GM23338 (cell line): ENCODE measurements around the gene MRPL23. TPM values are rescaled to one million over a fixed set of nuclear protein-coding genes. Genes with fewer than 3 reads are reported as not detected.

Experiments used
- ATAC-seq: fragments of 200-7000 bp; cut with Tn5 transposase; 3 replicates; pipeline ENCODE4 v1.9.1; 2020
- DNase-seq: peaks from one replicate; pipeline ENCODE4 v3.0.0-alpha.2; 2015; ENCODE audit warnings: low spot score
- H2AFZ ChIP-seq: fragments of 200-600 bp; sonication (generic); 2 replicates; pipeline ENCODE4 v1.8.0; 2016; ENCODE audit warnings: antibody characterized with exemption, mild to moderate bottlenecking, moderate library complexity
- H3F3A ChIP-seq: fragments of 200-600 bp; sonication (generic); replicated peaks from 2 replicates; pipeline ENCODE4 v1.8.0; 2017; ENCODE audit warnings: antibody characterized with exemption, mixed run types, low read depth
- H3K27ac ChIP-seq: fragments of 200-600 bp; sonication (generic); 2 replicates; pipeline ENCODE4 v1.6.1; 2016; ENCODE audit warnings: low read depth
- H3K27me3 ChIP-seq: fragments of 200-600 bp; sonication (generic); 2 replicates; pipeline ENCODE4 v1.8.0; 2016; ENCODE audit warnings: mild to moderate bottlenecking, mixed run types, moderate library complexity; ENCODE audit not compliant: insufficient read depth
- H3K36me3 ChIP-seq: fragments of 200-600 bp; sonication (generic); 2 replicates; pipeline ENCODE4 v1.8.0; 2016; ENCODE audit warnings: mild to moderate bottlenecking; ENCODE audit not compliant: insufficient read depth
- H3K4me1 ChIP-seq: fragments of 200-600 bp; sonication (generic); 2 replicates; pipeline ENCODE4 v1.8.0; 2016; ENCODE audit warnings: mild to moderate bottlenecking, moderate library complexity; ENCODE audit not compliant: insufficient read depth
- H3K4me2 ChIP-seq: fragments of 200-600 bp; sonication (generic); 2 replicates; pipeline ENCODE4 v1.7.1; 2017; ENCODE audit warnings: mixed run types
- H3K4me3 ChIP-seq: fragments of 200-600 bp; sonication (generic); 2 replicates; pipeline ENCODE4 v1.6.1; 2016; ENCODE audit warnings: mixed run types
- H3K79me2 ChIP-seq: fragments of 200-600 bp; sonication (generic); replicated peaks from 2 replicates; pipeline ENCODE4 v1.8.0; 2017; ENCODE audit warnings: mild to moderate bottlenecking; ENCODE audit not compliant: insufficient read depth
- H3K9me2 ChIP-seq: fragments of 200-600 bp; sonication (generic); 2 replicates; pipeline ENCODE4 v1.8.0; 2017; ENCODE audit not compliant: insufficient read depth
- H4K20me1 ChIP-seq: fragments of 200-600 bp; sonication (generic); replicated peaks from 2 replicates; pipeline ENCODE4 v1.8.0; 2017; ENCODE audit warnings: mild to moderate bottlenecking; ENCODE audit not compliant: insufficient read depth
- H3K27ac Mint-ChIP-seq: 2 replicates; pipeline ENCODE4 v1.8.0; 2020; ENCODE audit warnings: inconsistent platforms, mild to moderate bottlenecking, moderate library complexity, mixed read lengths
- H3K27me3 Mint-ChIP-seq: 3 replicates; pipeline ENCODE4 v1.8.0; 2022; ENCODE audit warnings: low read depth, mild to moderate bottlenecking, moderate library complexity, mixed read lengths, inconsistent platforms; ENCODE audit not compliant: insufficient read depth, poor library complexity
- H3K36me3 Mint-ChIP-seq: 3 replicates; pipeline ENCODE4 v1.8.0; 2021; ENCODE audit warnings: low read depth, mild to moderate bottlenecking, inconsistent platforms, moderate library complexity, mixed read lengths
- H3K4me1 Mint-ChIP-seq: 3 replicates; pipeline ENCODE4 v1.8.0; 2020; ENCODE audit warnings: mild to moderate bottlenecking, inconsistent platforms, mixed read lengths
- H3K4me3 Mint-ChIP-seq: 3 replicates; pipeline ENCODE4 v1.8.0; 2021; ENCODE audit warnings: moderate library complexity, mild to moderate bottlenecking, inconsistent platforms, mixed read lengths
- H3K9me3 Mint-ChIP-seq: 3 replicates; pipeline ENCODE4 v1.8.0; 2020; ENCODE audit warnings: moderate library complexity, mild to moderate bottlenecking, inconsistent platforms, mixed read lengths
- CREB1 ChIP-seq: fragments of 250-450 bp; sonication (Bioruptor Pico); IDR thresholded peaks from 2 replicates; pipeline ENCODE4 v1.5.0; 2020; ENCODE audit warnings: low read depth, mild to moderate bottlenecking, moderate library complexity
- CTCF ChIP-seq, 2 experiments: fragments of 200-600 bp in 1 of 2; sonication (generic) in 1 of 2; conservative IDR thresholded peaks; 2 replicates each; pipeline versions ENCODE4 v1.5.1 to v1.6.1; 2016 to 2017; ENCODE audit warnings: antibody characterized with exemption in 2 of 2, low read depth in 2 of 2, mild to moderate bottlenecking in 2 of 2, moderate library complexity in 1 of 2
- EZH2 ChIP-seq: fragments of 200-600 bp; sonication (generic); IDR thresholded peaks from one replicate; pipeline ENCODE4 v1.8.0; 2017; ENCODE audit warnings: antibody characterized with exemption, mild to moderate bottlenecking, low read depth; ENCODE audit not compliant: unreplicated experiment
- JUNB ChIP-seq: IDR thresholded peaks from one replicate; pipeline ENCODE4 v1.6.1; 2016; ENCODE audit warnings: antibody characterized with exemption; ENCODE audit not compliant: unreplicated experiment
- NANOG ChIP-seq: IDR thresholded peaks from 2 replicates; pipeline ENCODE4 v1.6.1; 2016; ENCODE audit warnings: antibody characterized with exemption, borderline replicate concordance
- POLR2AphosphoS5 ChIP-seq: IDR thresholded peaks from 2 replicates; pipeline ENCODE4 v1.6.1; 2016; ENCODE audit warnings: antibody characterized with exemption, low read depth
- STAT1 ChIP-seq: IDR thresholded peaks from one replicate; pipeline ENCODE4 v1.6.1; 2016; ENCODE audit warnings: antibody characterized with exemption; ENCODE audit not compliant: unreplicated experiment
- polyA plus RNA-seq: library from polyadenylated mRNA; unstranded; fragments of >200 nt; fragmentation: Nextera tagmentation; extraction: Ambion mirVana; gene quantifications from 2 replicates; pipeline ENCODE4 v1.2.1, GENCODE V29; 2016
- total RNA-seq: library from RNA; depleted of rRNA; stranded (reverse); fragments of >200 nt; shearing (Covaris generic); gene quantifications from 2 replicates; pipeline ENCODE4 v1.2.3, GENCODE V29; 2014
- TF ChIP-seq, protein P1 (sequence below): IDR thresholded peaks from one replicate; pipeline ENCODE4 v1.6.1; 2018; ENCODE audit warnings: antibody characterized with exemption; ENCODE audit not compliant: unreplicated experiment
- TF ChIP-seq, protein P2 (sequence below): fragments of 250-450 bp; sonication (Bioruptor Pico); IDR thresholded peaks from 2 replicates; pipeline ENCODE4 v1.5.0; 2020; ENCODE audit warnings: mild to moderate bottlenecking, moderate library complexity
- TF ChIP-seq, protein P3 (sequence below): IDR thresholded peaks from 2 replicates; pipeline ENCODE4 v1.6.1; 2016; ENCODE audit warnings: antibody characterized with exemption

Gene MRPL23
- total and polyA plus RNA-seq, 2 experiments from 2014 or later: 84.7 to 91.5 TPM

DNA sequence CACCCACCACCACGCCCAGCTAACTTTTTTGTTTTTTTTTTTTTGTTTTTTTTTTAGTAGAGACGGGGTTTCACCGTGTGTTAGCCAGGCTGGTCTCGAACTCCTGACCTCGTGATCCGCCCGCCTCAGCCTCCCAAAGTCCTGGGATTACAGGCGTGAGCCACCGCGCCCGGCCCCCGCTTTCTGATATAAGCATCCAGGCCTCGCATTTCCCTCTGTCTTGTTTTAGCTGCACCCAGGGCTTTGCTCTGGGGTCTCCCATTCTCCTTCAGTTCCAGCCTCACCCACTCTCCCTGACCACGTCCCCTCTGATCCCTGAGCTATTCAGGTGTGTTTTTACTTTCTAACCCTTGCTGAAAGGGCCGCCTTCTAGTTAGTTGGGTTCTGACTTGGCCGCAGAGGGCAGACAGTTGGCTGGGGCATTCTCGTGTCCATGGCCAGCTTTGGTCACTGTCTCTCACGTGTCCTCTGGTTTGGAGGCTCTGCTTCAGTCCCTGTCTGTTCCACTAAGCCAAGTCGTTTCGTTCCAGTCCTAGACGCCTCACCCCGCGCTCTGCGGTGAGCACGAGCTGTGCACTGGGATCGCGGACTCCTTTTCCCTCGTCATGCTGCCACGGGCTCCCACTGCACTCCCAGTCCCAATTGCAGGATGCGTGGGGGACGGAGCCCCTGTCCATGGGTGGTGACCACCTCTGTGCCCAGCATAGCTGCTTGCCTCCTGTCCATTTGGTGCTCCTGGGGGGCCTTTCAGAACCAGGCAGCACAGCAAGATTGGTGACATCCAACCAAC is 33.7 kb upstream of the MRPL23 start:
- no peak overlapping the region for H3K4me2 ChIP-seq
- H3K27me3 Mint-ChIP-seq: peaks cover 5% of the 10 kb centered on the region
- H3F3A ChIP-seq: no peaks in the 10 kb centered on the region
- H3K9me3 Mint-ChIP-seq: peaks cover 6% of the 10 kb centered on the region; the same call in 2 of the 3 replicates
- no peak overlapping the region for H3K27ac Mint-ChIP-seq
- peaks cover 6% of the 10 kb centered on the region; the same call in 1 of the 2 replicates for H3K4me1 ChIP-seq
- no peak overlapping the region for H3K4me3 Mint-ChIP-seq
- H3K9me2 ChIP-seq: no peaks in the 10 kb centered on the region
- peaks cover 4% of the 10 kb centered on the region for H3K4me1 Mint-ChIP-seq
- no peak for DNase-seq
- H3K27ac ChIP-seq: no peak overlapping the region
- no peaks in the 10 kb centered on the region for H3K79me2 ChIP-seq
- TF ChIP-seq JUNB: no peak
- TF ChIP-seq, protein P1, sequence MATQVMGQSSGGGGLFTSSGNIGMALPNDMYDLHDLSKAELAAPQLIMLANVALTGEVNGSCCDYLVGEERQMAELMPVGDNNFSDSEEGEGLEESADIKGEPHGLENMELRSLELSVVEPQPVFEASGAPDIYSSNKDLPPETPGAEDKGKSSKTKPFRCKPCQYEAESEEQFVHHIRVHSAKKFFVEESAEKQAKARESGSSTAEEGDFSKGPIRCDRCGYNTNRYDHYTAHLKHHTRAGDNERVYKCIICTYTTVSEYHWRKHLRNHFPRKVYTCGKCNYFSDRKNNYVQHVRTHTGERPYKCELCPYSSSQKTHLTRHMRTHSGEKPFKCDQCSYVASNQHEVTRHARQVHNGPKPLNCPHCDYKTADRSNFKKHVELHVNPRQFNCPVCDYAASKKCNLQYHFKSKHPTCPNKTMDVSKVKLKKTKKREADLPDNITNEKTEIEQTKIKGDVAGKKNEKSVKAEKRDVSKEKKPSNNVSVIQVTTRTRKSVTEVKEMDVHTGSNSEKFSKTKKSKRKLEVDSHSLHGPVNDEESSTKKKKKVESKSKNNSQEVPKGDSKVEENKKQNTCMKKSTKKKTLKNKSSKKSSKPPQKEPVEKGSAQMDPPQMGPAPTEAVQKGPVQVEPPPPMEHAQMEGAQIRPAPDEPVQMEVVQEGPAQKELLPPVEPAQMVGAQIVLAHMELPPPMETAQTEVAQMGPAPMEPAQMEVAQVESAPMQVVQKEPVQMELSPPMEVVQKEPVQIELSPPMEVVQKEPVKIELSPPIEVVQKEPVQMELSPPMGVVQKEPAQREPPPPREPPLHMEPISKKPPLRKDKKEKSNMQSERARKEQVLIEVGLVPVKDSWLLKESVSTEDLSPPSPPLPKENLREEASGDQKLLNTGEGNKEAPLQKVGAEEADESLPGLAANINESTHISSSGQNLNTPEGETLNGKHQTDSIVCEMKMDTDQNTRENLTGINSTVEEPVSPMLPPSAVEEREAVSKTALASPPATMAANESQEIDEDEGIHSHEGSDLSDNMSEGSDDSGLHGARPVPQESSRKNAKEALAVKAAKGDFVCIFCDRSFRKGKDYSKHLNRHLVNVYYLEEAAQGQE: no peak
- TF ChIP-seq NANOG: no peak
- TF ChIP-seq POLR2AphosphoS5: no peak
- no peak for TF ChIP-seq CTCF (conservative IDR thresholded peaks at IDR 0.05; ENCODE audit: low read depth in 2 of 2)
- no peak for TF ChIP-seq CREB1 (CRISPR knock-in tag)
- TF ChIP-seq, protein P2, sequence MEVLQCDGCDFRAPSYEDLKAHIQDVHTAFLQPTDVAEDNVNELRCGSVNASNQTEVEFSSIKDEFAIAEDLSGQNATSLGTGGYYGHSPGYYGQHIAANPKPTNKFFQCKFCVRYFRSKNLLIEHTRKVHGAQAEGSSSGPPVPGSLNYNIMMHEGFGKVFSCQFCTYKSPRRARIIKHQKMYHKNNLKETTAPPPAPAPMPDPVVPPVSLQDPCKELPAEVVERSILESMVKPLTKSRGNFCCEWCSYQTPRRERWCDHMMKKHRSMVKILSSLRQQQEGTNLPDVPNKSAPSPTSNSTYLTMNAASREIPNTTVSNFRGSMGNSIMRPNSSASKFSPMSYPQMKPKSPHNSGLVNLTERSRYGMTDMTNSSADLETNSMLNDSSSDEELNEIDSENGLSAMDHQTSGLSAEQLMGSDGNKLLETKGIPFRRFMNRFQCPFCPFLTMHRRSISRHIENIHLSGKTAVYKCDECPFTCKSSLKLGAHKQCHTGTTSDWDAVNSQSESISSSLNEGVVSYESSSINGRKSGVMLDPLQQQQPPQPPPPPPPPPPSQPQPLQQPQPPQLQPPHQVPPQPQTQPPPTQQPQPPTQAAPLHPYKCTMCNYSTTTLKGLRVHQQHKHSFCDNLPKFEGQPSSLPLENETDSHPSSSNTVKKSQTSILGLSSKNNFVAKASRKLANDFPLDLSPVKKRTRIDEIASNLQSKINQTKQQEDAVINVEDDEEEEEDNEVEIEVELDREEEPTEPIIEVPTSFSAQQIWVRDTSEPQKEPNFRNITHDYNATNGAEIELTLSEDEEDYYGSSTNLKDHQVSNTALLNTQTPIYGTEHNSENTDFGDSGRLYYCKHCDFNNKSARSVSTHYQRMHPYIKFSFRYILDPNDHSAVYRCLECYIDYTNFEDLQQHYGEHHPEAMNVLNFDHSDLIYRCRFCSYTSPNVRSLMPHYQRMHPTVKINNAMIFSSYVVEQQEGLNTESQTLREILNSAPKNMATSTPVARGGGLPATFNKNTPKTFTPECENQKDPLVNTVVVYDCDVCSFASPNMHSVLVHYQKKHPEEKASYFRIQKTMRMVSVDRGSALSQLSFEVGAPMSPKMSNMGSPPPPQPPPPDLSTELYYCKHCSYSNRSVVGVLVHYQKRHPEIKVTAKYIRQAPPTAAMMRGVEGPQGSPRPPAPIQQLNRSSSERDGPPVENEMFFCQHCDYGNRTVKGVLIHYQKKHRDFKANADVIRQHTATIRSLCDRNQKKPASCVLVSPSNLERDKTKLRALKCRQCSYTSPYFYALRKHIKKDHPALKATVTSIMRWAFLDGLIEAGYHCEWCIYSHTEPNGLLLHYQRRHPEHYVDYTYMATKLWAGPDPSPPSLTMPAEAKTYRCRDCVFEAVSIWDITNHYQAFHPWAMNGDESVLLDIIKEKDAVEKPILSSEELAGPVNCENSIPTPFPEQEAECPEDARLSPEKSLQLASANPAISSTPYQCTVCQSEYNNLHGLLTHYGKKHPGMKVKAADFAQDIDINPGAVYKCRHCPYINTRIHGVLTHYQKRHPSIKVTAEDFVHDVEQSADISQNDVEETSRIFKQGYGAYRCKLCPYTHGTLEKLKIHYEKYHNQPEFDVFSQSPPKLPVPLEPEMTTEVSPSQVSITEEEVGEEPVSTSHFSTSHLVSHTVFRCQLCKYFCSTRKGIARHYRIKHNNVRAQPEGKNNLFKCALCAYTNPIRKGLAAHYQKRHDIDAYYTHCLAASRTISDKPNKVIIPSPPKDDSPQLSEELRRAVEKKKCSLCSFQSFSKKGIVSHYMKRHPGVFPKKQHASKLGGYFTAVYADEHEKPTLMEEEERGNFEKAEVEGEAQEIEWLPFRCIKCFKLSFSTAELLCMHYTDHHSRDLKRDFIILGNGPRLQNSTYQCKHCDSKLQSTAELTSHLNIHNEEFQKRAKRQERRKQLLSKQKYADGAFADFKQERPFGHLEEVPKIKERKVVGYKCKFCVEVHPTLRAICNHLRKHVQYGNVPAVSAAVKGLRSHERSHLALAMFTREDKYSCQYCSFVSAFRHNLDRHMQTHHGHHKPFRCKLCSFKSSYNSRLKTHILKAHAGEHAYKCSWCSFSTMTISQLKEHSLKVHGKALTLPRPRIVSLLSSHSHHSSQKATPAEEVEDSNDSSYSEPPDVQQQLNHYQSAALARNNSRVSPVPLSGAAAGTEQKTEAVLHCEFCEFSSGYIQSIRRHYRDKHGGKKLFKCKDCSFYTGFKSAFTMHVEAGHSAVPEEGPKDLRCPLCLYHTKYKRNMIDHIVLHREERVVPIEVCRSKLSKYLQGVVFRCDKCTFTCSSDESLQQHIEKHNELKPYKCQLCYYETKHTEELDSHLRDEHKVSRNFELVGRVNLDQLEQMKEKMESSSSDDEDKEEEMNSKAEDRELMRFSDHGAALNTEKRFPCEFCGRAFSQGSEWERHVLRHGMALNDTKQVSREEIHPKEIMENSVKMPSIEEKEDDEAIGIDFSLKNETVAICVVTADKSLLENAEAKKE (CRISPR knock-in tag): no peak
- no peak for TF ChIP-seq STAT1
- TF ChIP-seq, protein P3, sequence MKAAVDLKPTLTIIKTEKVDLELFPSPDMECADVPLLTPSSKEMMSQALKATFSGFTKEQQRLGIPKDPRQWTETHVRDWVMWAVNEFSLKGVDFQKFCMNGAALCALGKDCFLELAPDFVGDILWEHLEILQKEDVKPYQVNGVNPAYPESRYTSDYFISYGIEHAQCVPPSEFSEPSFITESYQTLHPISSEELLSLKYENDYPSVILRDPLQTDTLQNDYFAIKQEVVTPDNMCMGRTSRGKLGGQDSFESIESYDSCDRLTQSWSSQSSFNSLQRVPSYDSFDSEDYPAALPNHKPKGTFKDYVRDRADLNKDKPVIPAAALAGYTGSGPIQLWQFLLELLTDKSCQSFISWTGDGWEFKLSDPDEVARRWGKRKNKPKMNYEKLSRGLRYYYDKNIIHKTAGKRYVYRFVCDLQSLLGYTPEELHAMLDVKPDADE: no peak
- no peak for TF ChIP-seq EZH2
- no peaks in the 10 kb centered on the region for H4K20me1 ChIP-seq
- H3K36me3 ChIP-seq: no peaks in the 10 kb centered on the region
- no peak overlapping the region for H2AFZ ChIP-seq
- ATAC-seq: no peak
- H3K36me3 Mint-ChIP-seq: no peaks in the 10 kb centered on the region; the same call in 2 of the 3 replicates
- no peaks in the 10 kb centered on the region for H3K27me3 ChIP-seq
- H3K4me3 ChIP-seq: no peak overlapping the region
